H1 (cell line): Measurements from ENCODE around the gene CTDP1. TPM values are rescaled to one million over a fixed set of nuclear protein-coding genes. Genes with fewer than 3 reads are reported as not detected.

Experiments
- CTCF ChIA-PET: fragments of 300-600 bp; sonication (Branson Sonifier 250); formaldehyde crosslinking; loops from one replicate; lab custom pipeline; 2021; ENCODE audit not compliant: partially characterized antibody; lab: Charles Lee
- POLR2A ChIA-PET: fragments of 300-600 bp; sonication (Branson Sonifier 250); formaldehyde crosslinking; loops from one replicate; lab custom pipeline; 2021; ENCODE audit warnings: inconsistent platforms; ENCODE audit not compliant: partially characterized antibody; lab: Charles Lee
- DNase-seq, 2 experiments: peaks; one replicate each; pipeline versions ENCODE4 v3.0.0 to v3.0.0-alpha.2; 2010 to 2022; ENCODE audit warnings: low spot score in 2 of 2, low read depth in 1 of 2, mixed read lengths in 1 of 2
- FAIRE-seq: peaks from 2 replicates; lab custom pipeline; 2011; peaks lifted over from hg19 to GRCh38; lab: Jason Lieb, UNC
- H2AFZ ChIP-seq: 2 replicates; pipeline ENCODE4 v1.8.1; 2012; ENCODE audit warnings: low read length, inconsistent platforms
- H2AK5ac ChIP-seq: 2 replicates; pipeline ENCODE4 v1.6.1; 2013; ENCODE audit warnings: low read depth, low read length
- H2BK120ac ChIP-seq: replicated peaks from 2 replicates; pipeline ENCODE3; 2013; ENCODE audit warnings: low read depth, low read length, inconsistent platforms
- H2BK12ac ChIP-seq: 2 replicates; pipeline ENCODE4 v1.6.1; 2013; ENCODE audit warnings: low read depth, low read length
- H2BK15ac ChIP-seq: 2 replicates; pipeline ENCODE4 v1.6.1; 2013; ENCODE audit warnings: low read length
- H2BK20ac ChIP-seq: 2 replicates; pipeline ENCODE4 v1.6.1; 2013; ENCODE audit warnings: low read length
- H2BK5ac ChIP-seq: 2 replicates; pipeline ENCODE4 v1.6.1; 2013; ENCODE audit warnings: low read depth, low read length
- H3K14ac ChIP-seq: 2 replicates; pipeline ENCODE4 v1.6.1; 2013; ENCODE audit warnings: inconsistent platforms; ENCODE audit not compliant: insufficient read length
- H3K18ac ChIP-seq: 2 replicates; pipeline ENCODE4 v1.6.1; 2013; ENCODE audit warnings: low read length; ENCODE audit errors: extremely low read depth
- H3K23ac ChIP-seq: 2 replicates; pipeline ENCODE4 v1.6.1; 2013; ENCODE audit warnings: inconsistent platforms; ENCODE audit not compliant: insufficient read length
- H3K23me2 ChIP-seq: 2 replicates; pipeline ENCODE4 v1.6.1; 2013; ENCODE audit warnings: low read depth, low read length
- H3K27ac ChIP-seq: 2 replicates; pipeline ENCODE4 v1.6.1; 2011; ENCODE audit warnings: low read depth, low read length, inconsistent platforms
- H3K27me3 ChIP-seq, 4 experiments: replicated peaks in 1 of 4; 1 replicate in 1 of 4; 2 replicates in 3 of 4; pipeline versions ENCODE4 v1.6.1 to v1.8.1; 2011 to 2013; ENCODE audit warnings: low read length in 3 of 4, mild to moderate bottlenecking in 3 of 4, inconsistent platforms in 2 of 4, mixed read lengths in 2 of 4, moderate library complexity in 1 of 4; ENCODE audit not compliant: control insufficient read depth in 3 of 4, insufficient read depth in 3 of 4; ENCODE audit errors: extremely low read depth in 1 of 4
- H3K36me3 ChIP-seq, 4 experiments: 2 replicates each; pipeline versions ENCODE4 v1.6.1 to v1.8.1; 2011 to 2013; ENCODE audit warnings: mild to moderate bottlenecking in 4 of 4, low read length in 3 of 4, moderate library complexity in 2 of 4, control low read depth in 1 of 4, inconsistent platforms in 1 of 4; ENCODE audit not compliant: insufficient read depth in 4 of 4, control insufficient read depth in 2 of 4
- H3K4ac ChIP-seq: replicated peaks from 2 replicates; pipeline ENCODE3; 2013; ENCODE audit warnings: low read length, low read depth, mixed read lengths, inconsistent platforms; ENCODE audit not compliant: insufficient read length
- H3K4me1 ChIP-seq, 4 experiments: replicated peaks in 1 of 4; 1 replicate in 1 of 4; 2 replicates in 3 of 4; pipeline versions ENCODE4 v1.6.1 to v1.8.1; 2011 to 2013; ENCODE audit warnings: low read length in 3 of 4, inconsistent platforms in 2 of 4, mixed read lengths in 1 of 4; ENCODE audit not compliant: insufficient read depth in 4 of 4, control insufficient read depth in 3 of 4
- H3K4me2 ChIP-seq, 2 experiments: 2 replicates each; pipeline versions ENCODE4 v1.6.1 to v1.8.1; 2011 to 2013; ENCODE audit warnings: low read depth in 2 of 2, low read length in 2 of 2, control low read depth in 1 of 2, inconsistent platforms in 1 of 2, mild to moderate bottlenecking in 1 of 2; ENCODE audit not compliant: insufficient read depth in 1 of 2
- H3K4me3 ChIP-seq, 4 experiments: fragments of 200-600, 300-600 bp in 1 of 4; sonication (generic), shearing (Covaris generic), sonication (Bioruptor Twin) in 1 of 4; 2 replicates each; pipeline versions ENCODE4 v1.5.1 to v1.8.1; 2011 to 2016; ENCODE audit warnings: low read length in 4 of 4, low read depth in 3 of 4, control low read depth in 2 of 4, inconsistent platforms in 2 of 4, mild to moderate bottlenecking in 2 of 4, mixed read lengths in 1 of 4, moderate library complexity in 1 of 4; ENCODE audit not compliant: insufficient read depth in 2 of 4; ENCODE audit errors: extremely low read depth in 1 of 4
- H3K56ac ChIP-seq: replicated peaks from 2 replicates; pipeline ENCODE3; 2013; ENCODE audit warnings: low read depth, mild to moderate bottlenecking, mixed read lengths, low read length, inconsistent platforms; ENCODE audit not compliant: insufficient read length
- H3K79me1 ChIP-seq: 2 replicates; pipeline ENCODE4 v1.6.1; 2013; ENCODE audit warnings: low read depth, low read length, control low read depth
- H3K79me2 ChIP-seq, 2 experiments: 2 replicates each; pipeline versions ENCODE4 v1.6.1 to v1.8.1; 2012 to 2013; ENCODE audit warnings: low read length in 2 of 2, mild to moderate bottlenecking in 2 of 2, inconsistent platforms in 1 of 2; ENCODE audit not compliant: insufficient read depth in 2 of 2, control insufficient read depth in 1 of 2
- H3K9ac ChIP-seq, 4 experiments: replicated peaks in 1 of 4; 1 replicate in 1 of 4; 2 replicates in 3 of 4; pipeline versions ENCODE4 v1.6.1 to v1.8.1; 2011 to 2013; ENCODE audit warnings: low read depth in 3 of 4, low read length in 3 of 4, control low read depth in 2 of 4, mild to moderate bottlenecking in 2 of 4, moderate library complexity in 2 of 4, inconsistent platforms in 1 of 4; ENCODE audit errors: extremely low read depth in 1 of 4
- H3K9me3 ChIP-seq, 2 experiments: 2 replicates each; pipeline versions ENCODE4 v1.6.1 to v1.8.1; 2012 to 2013; ENCODE audit warnings: mild to moderate bottlenecking in 2 of 2, moderate library complexity in 2 of 2, control low read depth in 1 of 2, inconsistent platforms in 1 of 2, low read depth in 1 of 2, low read length in 1 of 2, mixed read lengths in 1 of 2; ENCODE audit not compliant: insufficient read depth in 2 of 2
- H4K20me1 ChIP-seq, 2 experiments: replicated peaks in 1 of 2; 2 replicates each; pipeline versions ENCODE3 to v1.8.1; 2011 to 2013; ENCODE audit warnings: inconsistent platforms in 2 of 2, low read length in 2 of 2, mild to moderate bottlenecking in 1 of 2; ENCODE audit not compliant: insufficient read depth in 2 of 2, control insufficient read depth in 1 of 2
- H4K5ac ChIP-seq: 2 replicates; pipeline ENCODE4 v1.6.1; 2013; ENCODE audit warnings: low read length, low read depth, mixed read lengths, inconsistent platforms; ENCODE audit not compliant: insufficient read length
- H4K8ac ChIP-seq: 2 replicates; pipeline ENCODE4 v1.8.0; 2013; ENCODE audit warnings: mild to moderate bottlenecking, moderate library complexity, low read length, inconsistent platforms; ENCODE audit not compliant: insufficient read depth; ENCODE audit errors: extremely low read depth
- H4K91ac ChIP-seq: replicated peaks from 2 replicates; pipeline ENCODE3; 2013; ENCODE audit warnings: low read length, mixed read lengths, inconsistent platforms; ENCODE audit not compliant: insufficient read length
- EGR1 ChIP-seq: IDR thresholded peaks from 2 replicates; pipeline ENCODE4 v1.6.1; 2011; ENCODE audit warnings: low read depth, low read length, borderline replicate concordance
- FOSL1 ChIP-seq: IDR thresholded peaks from 2 replicates; pipeline ENCODE4 v1.6.1; 2011; ENCODE audit warnings: mild to moderate bottlenecking, low read depth, low read length, moderate library complexity; ENCODE audit not compliant: insufficient read depth
- KDM1A ChIP-seq: fragments of 200-600, 300-600 bp; sonication (generic); IDR thresholded peaks from 2 replicates; pipeline ENCODE4 v1.7.1; 2016; ENCODE audit warnings: mild to moderate bottlenecking, low read length, borderline replicate concordance
- NANOG ChIP-seq: IDR thresholded peaks from 2 replicates; pipeline ENCODE4 v1.6.1; 2011; ENCODE audit warnings: low read length, low read depth, mild to moderate bottlenecking, inconsistent platforms; ENCODE audit not compliant: insufficient read depth, poor library complexity, severe bottlenecking
- SP1 ChIP-seq: IDR thresholded peaks from 2 replicates; pipeline ENCODE4 v1.6.1; 2011; ENCODE audit warnings: low read depth, low read length
- WGBS, 2 experiments: shearing (Covaris generic) in 1 of 2; methylation state at CpG; one replicate each; pipeline versions ENCODE4 v1.1.6 to v1.1.7; 2013 to 2015; ENCODE audit warnings: low lambda C conversion rate in 2 of 2, mixed read lengths in 2 of 2, inconsistent platforms in 1 of 2, low coverage in 1 of 2, missing lambda C conversion rate in 1 of 2; ENCODE audit not compliant: insufficient replicate concordance in 2 of 2, insufficient coverage in 1 of 2, insufficient read length in 1 of 2; ENCODE audit errors: extremely low coverage in 1 of 2, missing lambda C conversion rate in 1 of 2; 5-methylcytosine and 5-hydroxymethylcytosine counted together
- polyA plus RNA-seq, 7 experiments: library from polyadenylated mRNA; depleted of rRNA in 3 of 7; stranded (reverse) in 5 of 7; unstranded in 2 of 7; fragments of >200 nt in 5 of 7; fragments of 200-250 nt in 2 of 7; gene quantifications; 1 replicate in 5 of 7; 2 replicates in 1 of 7; 4 replicates in 1 of 7; pipeline versions ENCODE4 v1.2.1 to v1.2.3, GENCODE V29; 2011 to 2013; ENCODE audit warnings: missing spikeins in 2 of 7, mixed read lengths in 2 of 7
- total RNA-seq: library from RNA; stranded (reverse); fragmentation: NEBNext Ultra II Directional; extraction: Animal tissue kit (Norgen Biotek cat#: 25700); gene quantifications from 2 replicates; pipeline ENCODE4 v1.2.1, GENCODE V29; 2021

Gene CTDP1
- total and polyA plus RNA-seq, 2 of the 8 experiments (the other 6 are each of a cell fraction or from before 2014, with no cell fraction given): 16.6 to 37.0 TPM

- H3K56ac ChIP-seq: no peak overlapping the region
- TF ChIP-seq NANOG (no peak), KDM1A (no peak), SP1 (no peak), EGR1 (no peak), FOSL1 (no peak)
- no peak overlapping the region; the same call in 1 of the 2 replicates for H4K8ac ChIP-seq
- H2AK5ac ChIP-seq: no peak overlapping the region
- H3K23me2 ChIP-seq: no peaks in the 10 kb centered on the region
- H4K20me1 ChIP-seq: peaks cover 1 to 2% of the 10 kb centered on the region in 2 experiments
- DNase-seq: no peak
- ChIA-PET POLR2A (no interaction called here), CTCF (no interaction called here)
- H3K4me3 ChIP-seq: no peak overlapping the region
- peaks cover 12 to 16% of the 10 kb centered on the region in 2 experiments for H3K9me3 ChIP-seq
- no peak overlapping the region for H4K5ac ChIP-seq
- H2BK20ac ChIP-seq: no peak overlapping the region
- no peak overlapping the region for H2AFZ ChIP-seq
- H3K18ac ChIP-seq: no peak overlapping the region
- no peak overlapping the region for H3K27ac ChIP-seq
- H3K27me3 ChIP-seq: no peaks in the 10 kb centered on the region
- no peak overlapping the region for H3K4ac ChIP-seq
- no peak overlapping the region for H4K91ac ChIP-seq
- WGBS, 2 experiments: 89% methylated on average over 10 of the region's 11 CpGs; no CpG with 5 or more reads in 1 of the 2 experiments
- H3K9ac ChIP-seq: no peak overlapping the region
- H3K23ac ChIP-seq: no peak overlapping the region
- no peak overlapping the region for H3K14ac ChIP-seq
- no peak overlapping the region for H3K4me2 ChIP-seq
- H3K79me2 ChIP-seq: peaks cover 0 to 8% of the 10 kb centered on the region in 2 experiments; a peak in 2 of 4 replicates
- peaks cover 5 to 44% (median 29%) of the 10 kb centered on the region in 4 experiments; a peak in 7 of 8 replicates for H3K36me3 ChIP-seq
- H3K79me1 ChIP-seq: peaks cover 2% of the 10 kb centered on the region; the same call in 1 of the 2 replicates
- FAIRE-seq: no peak
- no peak overlapping the region for H2BK5ac ChIP-seq
- H2BK120ac ChIP-seq: no peak overlapping the region
- H3K4me1 ChIP-seq: no peaks in the 10 kb centered on the region
- no peak overlapping the region for H2BK12ac ChIP-seq
- H2BK15ac ChIP-seq: no peak overlapping the region
Measured at GRCh38 chr18:79730804-79731203, 51.2 kb downstream of the CTDP1 start.
